Esophagus muscularis mucosa (tissue), 4 donors: ENCODE measurements around the gene VSX1. TPM values are rescaled to one million over a fixed set of nuclear protein-coding genes. Genes with fewer than 3 reads are reported as not detected.

Source experiments
- DNase-seq: peaks from one replicate; pipeline ENCODE4 v3.0.0-alpha.2; 2017; ENCODE audit errors: extremely low spot score
- H3K27ac ChIP-seq, 4 donors: fragments of 200-600 bp; sonication (generic); replicated peaks in 1 of 4; 1 replicate in 3 of 4; 2 replicates in 1 of 4; pipeline ENCODE4 v1.5.1; 2016 to 2019; ENCODE audit warnings: mild to moderate bottlenecking in 1 of 4
- H3K27me3 ChIP-seq, 4 donors: fragments of 200-600 bp; sonication (generic); one replicate each; pipeline versions ENCODE4 v1.5.1 to v1.6.0; 2016 to 2019
- H3K36me3 ChIP-seq, 4 donors: fragments of 200-600 bp; sonication (generic); one replicate each; pipeline ENCODE4 v1.5.1; 2016 to 2019
- H3K4me1 ChIP-seq, 4 donors: fragments of 200-600 bp; sonication (generic); one replicate each; pipeline ENCODE4 v1.5.1; 2016 to 2019
- H3K4me3 ChIP-seq, 4 donors: fragments of 200-600 bp; sonication (generic); 1 replicate in 2 of 4; 2 replicates in 2 of 4; pipeline ENCODE4 v1.5.1; 2016 to 2019; ENCODE audit warnings: mild to moderate bottlenecking in 4 of 4, moderate library complexity in 1 of 4
- H3K9me3 ChIP-seq, 4 donors: fragments of 200-600 bp; sonication (generic); 1 replicate in 3 of 4; 2 replicates in 1 of 4; pipeline ENCODE4 v1.5.1; 2016 to 2019
- CTCF ChIP-seq, 3 experiments: fragments of 200-600 bp in 2 of 3; fragments of 450-650 bp in 1 of 3; sonication (generic) in 2 of 3; IDR thresholded peaks; one replicate each; pipeline ENCODE4 v1.5.1; 2017 to 2019; ENCODE audit warnings: antibody characterized with exemption in 3 of 3, mild to moderate bottlenecking in 2 of 3, moderate library complexity in 1 of 3
- EP300 ChIP-seq: sonication (generic); formaldehyde crosslinking; IDR thresholded peaks from one replicate; pipeline ENCODE4 v1.6.1; 2017; ENCODE audit warnings: antibody characterized with exemption
- POLR2A ChIP-seq: fragments of 450-650 bp; IDR thresholded peaks from one replicate; pipeline ENCODE4 v1.6.1; 2017; ENCODE audit warnings: antibody characterized with exemption, moderate library complexity, mild to moderate bottlenecking, low read depth
- POLR2AphosphoS5 ChIP-seq, 2 donors: sonication (generic); formaldehyde crosslinking; IDR thresholded peaks; one replicate each; pipeline ENCODE4 v1.6.1; 2017; ENCODE audit warnings: antibody characterized with exemption in 2 of 2
- WGBS: methylation state at CpG from one replicate; pipeline ENCODE4 v1.1.5; 2018; 5-methylcytosine and 5-hydroxymethylcytosine counted together
- intact Hi-C: fragments of 100-400 bp; cut with DNase I; formaldehyde crosslinking; loops from one replicate; pipeline ENCODE4 v1.15.1; 2023
- total RNA-seq, 4 donors: library from RNA; depleted of rRNA; stranded (reverse); fragments of >200 nt; gene quantifications; one replicate each; pipeline versions ENCODE4 v1.1.0 to v1.2.1, GENCODE V29; 2016

The VSX1 gene
- total RNA-seq, 4 donors from 2014 or later = 0.83 TPM; not detected in 3

GRCh38 chr20:25043499-25044260, 38.3 kb downstream of the VSX1 start:
- no peak overlapping the region for H3K4me3 ChIP-seq
- 65% methylated on average over 5 of the region's 9 CpGs for WGBS
- no peak for DNase-seq
- peaks cover 92 to 98% (median 98%) of the 10 kb centered on the region in 4 donors for H3K4me1 ChIP-seq
- peaks cover 18 to 39% (median 25%) of the 10 kb centered on the region in 4 donors for H3K36me3 ChIP-seq
- intact Hi-C loops = loop anchor here (5.0 kb wide), 1 partner anchor 41 kb away; no protein-coding TSS in a partner anchor
- no peaks in the 10 kb centered on the region for H3K9me3 ChIP-seq
- TF ChIP-seq POLR2AphosphoS5 (IDR thresholded peaks at IDR 0.05) = no peak
- no peak for TF ChIP-seq CTCF (IDR thresholded peaks at IDR 0.05)
- TF ChIP-seq POLR2A = no peak
- no peaks in the 10 kb centered on the region for H3K27me3 ChIP-seq
- H3K27ac ChIP-seq = peak overlapping the region; percentile 83 to 92 (median 88)

GRCh38 chr20:25042531-25043498, 39.1 kb downstream of the VSX1 start:
- WGBS = 81% methylated on average over 14 of the region's 14 CpGs
- peak overlapping the region; percentile 83 to 92 (median 88) for H3K27ac ChIP-seq
- no peak for DNase-seq
- no peak overlapping the region for H3K4me3 ChIP-seq
- H3K36me3 ChIP-seq = peaks cover 17 to 34% (median 24%) of the 10 kb centered on the region in 4 donors
- peaks cover 92 to 98% (median 98%) of the 10 kb centered on the region in 4 donors for H3K4me1 ChIP-seq
- H3K9me3 ChIP-seq = no peaks in the 10 kb centered on the region
- peak; percentile 12 to 16 for TF ChIP-seq POLR2AphosphoS5 (IDR thresholded peaks at IDR 0.05)
- no peak for TF ChIP-seq EP300
- TF ChIP-seq CTCF (IDR thresholded peaks at IDR 0.05) = no peak
- no peak for TF ChIP-seq POLR2A
- intact Hi-C loops = loop anchor here (5.0 kb wide), 1 partner anchor 41 kb away; no protein-coding TSS in a partner anchor
- H3K27me3 ChIP-seq = no peaks in the 10 kb centered on the region

- Histone ChIP-seq H3K27me3 (no peaks in the 10 kb centered on the region), H3K9me3 (no peaks in the 10 kb centered on the region), H3K36me3 (peaks cover 9 to 26% (median 15%) of the 10 kb centered on the region in 4 donors), H3K4me1 (peaks cover 97 to 99% (median 98%) of the 10 kb centered on the region in 4 donors), H3K27ac (peak overlapping the region; percentile 83 to 92 (median 88)), H3K4me3 (no peak overlapping the region)
- WGBS = 98% methylated on average over 8 of the region's 21 CpGs
- no peak for DNase-seq
- TF ChIP-seq EP300 (no peak), POLR2AphosphoS5 (IDR thresholded peaks at IDR 0.05) (no peak), POLR2A (no peak), CTCF (IDR thresholded peaks at IDR 0.05) (no peak)
- intact Hi-C loops = loop anchor here (5.0 kb wide), 1 partner anchor 40 kb away; no protein-coding TSS in a partner anchor
Observed at GRCh38 chr20:25041813-25042530, 40.0 kb downstream of the VSX1 start.

GRCh38 chr20:25040438-25040831, 41.5 kb downstream of the VSX1 start:
- intact Hi-C loops = loop anchor here (5.0 kb wide), 1 partner anchor 38 kb away; no protein-coding TSS in a partner anchor
- Histone ChIP-seq H3K27me3 (no peaks in the 10 kb centered on the region), H3K4me3 (peak overlapping the region in 3 of 4 donors; percentile 2 to 28 (median 17)), H3K27ac (peak overlapping the region; percentile 83 to 92 (median 88)), H3K9me3 (no peaks in the 10 kb centered on the region), H3K4me1 (peaks cover 100% of the 10 kb centered on the region in 4 donors), H3K36me3 (peaks cover 0 to 11% (median 4%) of the 10 kb centered on the region in 4 donors)
- DNase-seq = no peak
- no peak for TF ChIP-seq POLR2A
- no peak for TF ChIP-seq CTCF (IDR thresholded peaks at IDR 0.05)
- no peak for TF ChIP-seq EP300
- TF ChIP-seq POLR2AphosphoS5 (IDR thresholded peaks at IDR 0.05) = peak in 1 of 2 donors; percentile 49
- 26% methylated on average over 6 of the region's 6 CpGs for WGBS
